GM18519 (cell line): Measurements from ENCODE around the gene NUP188.
"Not testable (repeated sequence)": the region's sequence is repeated elsewhere in the genome, so short reads cannot be mapped to it uniquely, and the experiment has no call there.

Source experiments
- ATAC-seq: cut with Tn5 transposase; IDR thresholded peaks from one replicate; pipeline ENCODE4 v1.9.1; 2021; ENCODE audit warnings: mild to moderate bottlenecking, moderate library complexity; ENCODE audit not compliant: unreplicated experiment, low FRiP score

NUP188 gene

DNA sequence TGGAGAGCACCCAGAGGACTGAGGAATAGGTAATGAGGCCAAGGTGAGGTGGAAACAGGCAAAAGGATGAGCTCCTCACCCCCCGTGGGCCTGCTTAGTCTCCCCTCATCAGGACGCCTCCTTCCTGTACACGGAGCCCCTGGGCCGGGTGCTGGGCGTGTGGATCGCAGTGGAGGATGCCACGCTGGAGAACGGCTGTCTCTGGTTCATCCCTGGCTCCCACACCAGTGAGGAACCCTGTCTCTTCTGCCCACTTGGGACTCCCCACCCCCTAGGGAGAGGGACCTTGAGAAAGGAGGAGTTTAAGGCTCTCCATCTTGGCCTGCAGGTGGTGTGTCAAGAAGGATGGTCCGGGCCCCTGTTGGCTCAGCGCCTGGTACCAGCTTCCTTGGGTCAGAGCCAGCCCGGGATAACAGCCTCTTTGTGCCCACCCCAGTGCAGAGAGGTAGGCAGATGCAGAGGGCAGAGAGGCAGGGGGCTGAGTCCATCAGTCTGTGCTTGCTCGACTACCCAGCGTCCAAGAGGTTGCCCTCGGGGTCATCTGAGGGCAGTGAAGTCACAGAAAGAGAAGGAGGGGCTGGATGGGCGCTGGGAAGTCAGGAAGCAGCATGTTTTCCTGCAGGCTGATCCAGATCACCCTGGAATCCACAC is 7.1 kb upstream of the NUP188 start:
- ATAC-seq = no peak

DNA sequence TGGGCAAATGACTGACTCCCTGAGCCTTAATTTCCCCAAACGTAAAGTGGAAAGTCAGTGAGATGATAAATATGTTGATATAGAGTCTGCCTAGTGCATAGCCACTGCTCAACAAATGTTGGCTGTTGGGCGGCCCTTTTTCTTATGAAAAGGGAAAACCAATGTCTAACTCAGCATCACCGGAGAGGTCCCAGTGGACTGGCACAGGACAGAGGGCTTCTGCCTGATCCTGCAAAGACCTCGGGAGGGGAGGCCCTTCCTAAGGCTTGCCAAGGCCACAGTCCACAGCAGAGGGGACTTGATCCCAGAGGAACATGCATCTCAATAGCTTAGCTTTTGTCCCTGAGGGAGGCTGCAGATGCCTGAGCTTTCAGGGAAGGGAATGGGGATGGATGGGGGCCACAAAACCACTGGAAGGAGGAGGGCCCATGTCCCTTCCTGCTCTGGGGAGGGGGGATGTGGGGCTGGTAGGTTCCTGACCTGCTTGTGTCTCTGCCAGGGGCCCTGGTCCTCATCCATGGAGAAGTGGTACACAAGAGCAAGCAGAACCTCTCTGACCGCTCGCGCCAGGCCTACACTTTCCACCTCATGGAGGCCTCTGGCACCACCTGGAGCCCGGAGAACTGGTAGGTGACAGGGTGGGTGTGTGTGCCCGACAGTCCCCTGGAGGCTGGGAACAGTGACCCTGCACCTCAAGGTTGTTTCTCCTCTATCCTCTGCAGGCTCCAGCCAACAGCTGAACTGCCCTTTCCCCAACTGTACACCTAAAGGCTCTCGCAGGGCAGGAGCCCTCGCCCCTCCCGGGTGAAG is 6.3 kb upstream of the NUP188 start:
- ATAC-seq = no peak

DNA sequence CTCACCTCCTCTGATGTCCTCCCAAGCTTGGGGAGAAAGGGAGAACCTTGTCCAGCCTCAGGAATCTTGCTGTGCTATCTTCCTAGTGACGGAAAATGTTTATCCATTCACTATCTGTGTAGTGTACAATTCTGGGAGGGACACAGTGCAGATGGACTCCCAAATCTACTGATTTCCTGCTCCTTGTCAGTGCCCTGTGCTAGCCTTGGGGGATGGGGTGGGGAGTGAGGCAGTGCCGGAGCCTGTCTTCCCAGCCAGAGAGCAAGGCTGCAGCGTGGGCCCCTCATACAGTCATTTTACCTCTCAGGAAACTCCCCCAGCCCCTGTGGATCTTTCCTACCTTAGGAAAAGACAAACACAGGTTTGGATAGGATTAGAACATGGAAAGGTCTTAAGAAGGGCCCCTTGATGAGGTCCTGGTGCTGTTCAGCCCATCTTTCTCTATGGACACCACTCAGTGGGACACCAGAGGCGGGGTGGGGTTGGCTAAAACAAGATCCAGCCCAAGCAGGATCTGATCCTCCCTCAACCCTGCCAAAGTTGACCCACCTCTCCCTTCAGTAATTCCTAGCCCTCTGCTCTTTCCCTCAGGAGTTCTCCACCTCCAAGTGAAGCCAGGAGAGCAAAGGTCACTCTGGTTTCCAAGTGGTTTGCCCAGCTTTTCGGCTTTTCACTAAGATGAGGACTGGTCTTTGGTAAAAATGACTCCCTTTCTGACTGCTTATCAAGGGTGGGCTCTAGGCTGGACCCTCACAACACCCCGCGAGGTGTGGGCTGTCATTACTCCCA is 3.5 kb upstream of the NUP188 start:
- no peak for ATAC-seq

DNA sequence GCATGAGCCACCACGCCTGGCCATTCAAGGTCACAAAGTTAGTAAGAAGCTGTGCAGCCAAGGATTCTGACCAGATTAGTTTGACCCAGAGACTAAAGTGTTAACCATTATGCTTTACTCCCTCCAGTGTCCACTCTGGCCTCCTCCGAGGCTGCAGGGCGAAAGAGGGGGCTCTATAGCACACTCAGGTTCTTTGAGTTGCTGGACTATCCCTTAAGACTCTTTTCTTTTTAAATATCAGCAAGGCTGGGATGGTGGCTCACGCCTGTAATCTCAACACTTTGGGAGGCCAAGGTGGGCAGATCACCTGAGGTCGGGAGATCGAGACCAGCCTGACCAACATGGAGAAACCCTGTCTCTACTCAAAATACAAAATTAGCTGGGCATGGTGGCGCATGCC is 2.5 kb upstream of the NUP188 start:
- not testable (repeated sequence) for ATAC-seq

DNA sequence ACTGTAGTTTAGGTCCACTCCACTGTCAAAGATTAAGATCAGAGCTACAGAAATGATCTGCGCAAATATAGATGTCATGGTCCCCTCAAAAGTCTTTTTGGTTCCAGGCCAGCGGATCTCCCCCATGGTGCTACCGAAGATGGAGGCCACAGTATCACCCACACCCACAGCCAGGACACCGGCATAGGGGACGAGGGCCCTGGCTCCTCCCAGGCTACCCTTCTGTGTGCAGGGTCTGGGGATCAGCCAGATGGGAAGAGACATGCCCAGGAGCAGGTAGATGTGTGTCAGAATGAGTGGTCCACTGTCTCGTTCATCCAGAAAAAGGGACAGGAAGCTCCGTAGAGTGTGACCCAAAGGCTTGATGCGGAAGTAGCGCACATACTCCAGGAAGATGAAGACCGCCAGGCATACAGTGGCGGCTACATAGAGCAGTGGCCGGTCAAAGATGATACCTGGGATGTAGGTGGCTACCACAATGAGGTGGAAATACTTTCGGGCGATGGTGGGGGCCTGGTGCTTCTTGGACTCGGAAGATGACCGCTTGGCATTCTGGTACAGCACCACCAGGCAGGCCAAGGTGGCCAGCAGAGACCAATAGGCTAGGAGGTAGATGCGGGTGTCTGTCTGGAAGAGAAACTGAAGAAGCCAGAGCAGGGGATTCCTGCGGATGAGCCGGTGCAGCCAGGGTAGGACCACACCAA is 1.5 kb upstream of the NUP188 start:
- ATAC-seq = no peak

DNA sequence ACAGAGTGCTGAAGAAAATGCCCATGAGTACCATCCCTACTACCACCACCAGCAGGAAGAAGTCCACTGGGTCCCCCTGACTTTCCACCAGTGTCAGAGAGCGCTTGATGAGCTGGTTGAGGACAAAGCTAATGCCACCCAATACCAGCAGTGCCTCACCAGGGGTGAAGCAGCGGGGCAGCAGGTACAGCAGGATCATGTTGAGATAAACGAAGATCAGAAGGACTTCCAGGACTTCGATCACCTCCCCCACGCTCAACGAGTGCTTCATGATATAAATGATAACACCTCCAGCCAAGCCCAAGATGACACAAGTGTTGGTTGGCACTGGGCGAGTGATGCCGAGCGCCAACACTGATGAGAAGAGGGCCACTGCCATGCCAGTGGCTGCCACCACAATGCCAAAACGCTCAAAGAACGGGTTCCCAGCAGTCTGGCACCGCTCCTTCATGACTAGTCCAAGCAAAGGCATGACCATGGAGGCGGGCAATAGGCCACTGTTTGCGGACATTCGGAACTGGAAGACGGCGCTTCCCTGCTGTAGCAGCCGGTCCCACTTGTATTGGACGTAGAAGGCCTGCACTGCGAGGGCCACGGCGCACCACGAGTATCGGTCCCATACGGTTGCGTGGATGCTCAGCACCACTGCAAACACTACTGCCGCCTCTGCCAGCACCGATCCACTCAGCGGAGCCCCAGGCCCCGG is 775 bp upstream of the NUP188 start:
- ATAC-seq = no peak

DNA sequence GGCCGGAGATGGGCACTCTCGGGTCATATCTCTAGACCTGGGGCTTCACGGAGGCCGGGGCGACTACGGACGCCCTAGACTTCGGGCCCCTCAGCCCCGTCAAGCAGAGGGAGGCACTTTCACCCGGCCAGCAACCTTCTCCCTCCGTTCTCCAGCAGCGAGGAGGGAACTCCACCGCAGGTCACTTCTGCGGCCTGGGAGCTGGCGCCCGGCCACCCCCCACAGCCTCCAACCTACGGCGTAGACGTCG is 297 bp upstream of the NUP188 start:
- ATAC-seq = peak; percentile 17

DNA sequence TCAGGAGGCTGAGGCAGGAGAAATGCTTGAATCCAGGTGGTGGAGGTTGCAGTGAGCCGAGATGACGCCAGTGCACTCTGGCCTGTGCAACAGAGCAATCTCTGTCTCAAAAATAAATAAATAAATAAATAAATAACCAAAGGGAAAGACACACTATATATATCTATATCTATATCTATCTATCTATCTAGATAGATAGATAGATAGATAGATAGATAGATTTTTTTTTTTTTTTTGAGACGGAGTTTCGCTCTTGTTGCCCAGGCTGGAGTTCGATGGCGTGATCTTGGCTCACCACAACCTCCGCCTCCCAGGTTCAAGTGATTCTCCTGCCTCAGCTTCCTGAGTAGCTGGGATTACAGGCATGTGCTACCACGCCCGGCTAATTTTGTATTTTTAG is 13.9 kb downstream of the NUP188 start:
- ATAC-seq = not testable (repeated sequence)

DNA sequence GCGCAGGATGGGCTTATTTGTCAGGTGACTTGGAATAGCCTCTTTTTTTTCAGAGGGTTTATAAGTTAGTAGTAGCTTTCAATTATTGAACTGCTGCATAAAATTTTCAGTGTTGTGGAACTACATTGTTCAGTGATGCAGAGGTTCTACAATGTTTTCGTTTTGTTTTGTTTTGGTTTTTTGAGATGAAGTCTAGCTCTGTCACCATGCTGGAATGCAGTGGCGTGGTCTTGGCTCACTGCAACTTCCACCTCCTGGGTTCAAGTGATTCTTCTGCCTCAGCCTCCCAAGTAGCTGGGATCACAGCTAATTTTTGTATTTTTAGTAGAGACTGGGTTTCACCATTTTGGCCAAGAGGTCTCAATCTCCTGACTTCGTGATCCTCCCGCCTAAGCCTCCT is 22.0 kb downstream of the NUP188 start:
- ATAC-seq = no peak

DNA sequence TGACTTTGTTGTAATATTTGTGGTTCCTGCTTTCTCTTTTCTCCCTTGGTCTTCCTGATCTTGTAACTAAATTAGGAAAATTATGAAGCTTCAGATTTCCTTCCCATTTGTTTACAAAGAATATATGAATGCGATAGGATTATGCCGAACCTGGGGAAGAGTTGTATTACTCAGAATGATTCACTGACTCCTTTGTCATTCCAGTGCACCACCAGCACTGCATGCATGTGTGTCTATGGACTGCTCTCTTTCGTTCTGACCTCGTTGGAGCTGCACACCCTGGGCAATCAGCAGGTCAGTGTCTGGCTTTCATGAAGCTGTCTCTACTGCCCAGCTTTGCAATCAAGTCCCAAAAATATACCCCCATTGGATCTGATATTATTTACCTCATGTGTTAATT is 25.5 kb downstream of the NUP188 start:
- ATAC-seq = no peak

DNA sequence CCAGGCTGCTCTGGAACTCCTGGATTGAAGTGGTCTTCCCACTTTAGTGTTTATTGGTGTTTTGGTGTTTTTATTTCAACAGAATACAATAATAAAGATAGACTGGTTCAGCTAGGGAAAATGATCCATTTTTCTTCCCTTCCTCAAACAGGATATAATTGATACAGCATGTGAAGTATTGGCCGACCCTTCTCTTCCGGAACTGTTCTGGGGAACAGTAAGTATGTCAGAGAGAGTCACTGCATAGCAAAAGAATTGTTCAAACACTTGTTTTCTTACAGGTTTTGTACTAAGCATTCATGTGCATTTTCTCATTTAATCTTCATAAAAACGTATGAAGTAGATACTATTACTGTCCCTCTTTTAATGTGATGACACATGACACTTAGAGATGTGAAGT is 31.6 kb downstream of the NUP188 start:
- ATAC-seq = no peak

DNA sequence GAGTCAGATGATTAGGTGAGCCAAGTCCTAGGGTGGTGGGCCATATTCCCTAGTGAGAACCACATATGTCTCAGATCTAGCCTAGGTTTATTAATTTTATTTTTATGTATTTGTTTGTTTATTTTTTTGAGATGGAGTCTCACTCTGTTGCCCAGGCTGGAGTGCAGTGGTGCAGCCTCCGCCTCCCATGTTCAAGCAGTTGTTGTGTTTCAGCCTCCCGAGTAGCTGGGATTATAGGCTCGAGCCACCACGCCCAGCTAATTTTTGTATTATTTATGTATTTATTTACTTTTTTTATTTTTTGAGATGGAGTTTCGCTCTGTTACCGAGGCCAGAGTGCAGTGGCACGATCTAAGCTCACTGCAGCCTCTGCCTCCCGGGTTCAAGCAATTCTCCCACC is 36.0 kb downstream of the NUP188 start:
- ATAC-seq = no peak

DNA sequence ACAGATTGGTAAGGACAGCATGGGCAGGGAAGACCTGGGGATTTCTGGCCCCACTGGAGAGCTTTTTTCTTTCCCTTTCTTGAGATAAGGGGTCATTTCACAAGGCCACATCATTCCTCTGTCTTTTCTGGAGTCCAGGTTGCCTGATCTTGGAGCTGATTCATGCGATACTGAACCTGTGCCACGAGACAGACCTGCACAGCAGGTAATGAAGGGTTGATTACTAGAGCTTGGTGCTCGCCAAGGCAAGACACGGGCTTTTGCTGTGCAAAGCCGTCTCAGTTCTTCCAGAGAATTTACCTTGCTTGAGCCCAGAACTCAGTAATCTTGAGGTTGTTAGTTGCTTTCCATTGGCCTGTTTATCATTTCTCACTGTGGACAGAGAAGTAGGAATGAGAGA is 39.2 kb downstream of the NUP188 start:
- ATAC-seq = no peak

DNA sequence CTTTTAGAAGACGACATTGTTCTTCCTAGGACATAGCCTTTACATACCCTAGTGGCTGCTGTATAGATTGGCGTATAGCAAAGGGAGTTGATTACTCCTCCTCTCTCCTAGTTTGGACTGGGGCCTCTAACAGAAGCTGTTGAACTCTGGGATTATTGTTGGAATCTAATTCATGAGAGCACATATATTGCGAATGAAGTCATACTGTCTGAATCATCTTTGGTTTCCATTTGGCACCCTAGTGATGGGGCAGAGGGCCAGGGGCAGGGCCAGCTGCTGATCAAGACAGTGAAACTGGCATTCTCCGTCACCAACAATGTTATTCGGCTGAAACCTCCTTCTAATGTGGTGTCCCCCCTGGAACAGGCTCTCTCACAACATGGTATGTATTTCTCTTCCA is 40.3 kb downstream of the NUP188 start:
- no peak for ATAC-seq

DNA sequence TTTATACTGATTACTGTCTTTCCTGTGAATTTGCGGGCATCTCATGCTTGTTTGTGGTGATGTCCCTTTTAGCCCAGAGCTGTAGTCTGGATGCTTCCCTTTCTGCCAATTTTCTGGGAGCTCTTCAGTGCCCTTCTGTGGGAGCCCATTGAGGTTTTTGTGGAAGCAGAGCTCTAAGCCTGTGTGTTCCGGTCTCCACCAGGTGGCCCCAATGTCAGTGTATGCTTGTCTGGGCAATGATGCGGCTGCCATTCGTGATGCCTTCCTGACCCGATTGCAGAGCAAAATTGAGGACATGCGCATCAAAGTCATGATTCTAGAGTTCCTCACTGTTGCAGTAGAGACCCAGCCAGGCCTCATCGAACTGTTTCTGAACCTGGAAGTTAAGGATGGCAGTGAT is 45.5 kb downstream of the NUP188 start:
- no peak for ATAC-seq

DNA sequence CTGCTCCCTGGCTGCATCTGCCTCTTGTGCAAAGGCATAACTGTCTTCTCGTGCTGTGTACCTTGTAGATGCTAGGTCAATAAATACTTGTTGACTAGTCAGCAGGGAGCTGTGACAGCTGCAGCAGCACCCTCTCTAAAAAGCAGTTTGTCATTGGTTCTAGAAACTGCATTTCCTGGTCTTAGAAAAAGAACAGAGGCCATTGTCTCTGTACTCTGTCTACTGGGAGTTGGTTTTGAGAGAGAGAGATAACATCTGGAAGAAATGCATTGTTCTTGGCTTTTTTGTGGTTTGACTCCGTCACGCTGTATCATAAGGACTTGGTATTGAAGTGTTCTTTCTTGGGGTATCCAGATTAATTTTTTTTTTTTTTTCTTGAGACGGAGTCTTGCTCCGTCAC is 48.3 kb downstream of the NUP188 start:
- no peak for ATAC-seq

DNA sequence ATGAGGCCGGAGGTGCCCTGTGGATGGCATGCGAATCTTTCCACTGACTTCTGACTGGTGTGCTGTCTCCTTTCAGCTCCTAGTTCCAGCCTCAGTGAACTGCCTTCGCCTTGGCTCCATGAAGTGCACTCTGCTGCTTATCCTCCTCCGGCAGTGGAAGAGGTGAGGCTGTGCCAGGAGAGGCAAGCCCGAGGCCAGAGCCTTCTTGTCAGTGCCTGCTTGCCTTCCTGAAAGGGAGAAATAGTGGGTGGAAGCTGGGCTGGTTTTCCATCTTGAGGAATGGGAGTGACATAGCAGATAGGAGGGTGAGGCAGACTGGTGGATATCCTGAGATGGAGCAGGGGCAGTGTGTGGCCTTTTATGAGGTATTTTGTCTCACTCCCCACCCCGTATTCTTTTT is 51.0 kb downstream of the NUP188 start:
- no peak for ATAC-seq

DNA sequence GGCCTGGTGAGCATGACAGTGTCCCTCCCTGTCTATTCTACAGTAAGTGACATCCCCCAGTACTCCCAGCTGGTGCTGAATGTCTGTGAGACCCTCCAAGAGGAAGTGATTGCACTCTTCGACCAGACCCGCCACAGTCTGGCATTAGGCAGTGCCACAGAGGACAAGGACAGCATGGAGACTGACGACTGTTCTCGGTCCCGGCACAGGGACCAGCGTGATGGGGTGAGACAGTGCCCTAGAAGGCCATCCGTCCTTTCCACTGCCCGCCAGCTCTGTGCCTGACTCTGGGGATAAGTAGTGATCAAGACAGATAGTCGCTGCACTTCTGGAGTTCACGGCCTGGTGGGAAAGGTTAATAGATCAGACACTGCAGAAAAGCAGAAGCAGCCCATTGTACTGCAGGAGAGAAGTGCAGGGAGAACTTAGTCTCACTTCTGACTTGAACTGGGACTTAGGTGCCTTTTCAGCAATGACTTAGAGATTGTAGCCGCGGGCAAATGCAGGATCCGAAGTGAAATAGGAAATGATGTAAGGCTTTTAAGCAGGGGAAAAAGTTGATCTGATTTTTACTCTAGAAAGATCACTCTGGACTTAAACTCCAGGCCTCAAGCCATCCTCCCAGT is 52.2 kb downstream of the NUP188 start:
- no peak for ATAC-seq

DNA sequence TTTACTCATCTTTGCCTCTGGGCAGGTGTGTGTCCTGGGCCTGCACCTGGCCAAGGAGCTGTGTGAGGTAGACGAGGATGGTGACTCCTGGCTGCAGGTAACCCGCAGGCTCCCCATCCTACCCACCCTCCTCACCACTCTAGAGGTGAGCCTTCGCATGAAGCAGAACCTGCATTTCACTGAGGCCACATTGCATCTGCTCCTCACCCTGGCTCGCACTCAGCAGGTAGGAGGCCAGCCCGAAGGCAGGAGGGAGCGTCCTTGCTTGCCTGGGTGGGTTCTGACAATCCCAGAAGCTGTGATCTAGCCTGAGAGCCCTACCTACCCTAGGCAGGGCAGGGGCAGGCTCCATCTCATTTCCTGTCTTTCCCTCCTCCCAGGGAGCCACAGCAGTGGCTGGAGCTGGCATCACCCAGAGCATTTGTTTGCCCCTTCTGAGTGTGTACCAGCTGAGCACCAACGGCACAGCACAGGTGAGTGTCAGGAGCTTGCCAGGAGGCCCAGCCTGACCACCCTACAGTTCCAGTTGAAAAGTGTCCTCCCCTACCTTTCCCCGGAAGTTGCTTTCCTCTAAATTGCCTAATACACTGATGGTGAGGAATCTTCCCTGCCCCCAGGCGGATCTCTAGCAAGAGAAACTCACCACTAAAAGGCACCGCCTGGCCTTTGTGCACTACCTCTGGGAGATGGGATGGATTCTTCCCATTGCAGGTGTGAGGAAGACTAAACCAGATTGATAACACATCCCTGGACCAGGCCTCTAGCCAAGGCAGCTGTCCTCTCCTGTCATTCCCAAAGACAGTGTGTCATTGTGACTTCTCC is 54.2 kb downstream of the NUP188 start:
- ATAC-seq = no peak
